Heart right ventricle (tissue), 16 donors: ENCODE data around the gene LCN1. TPM values are rescaled to one million over a fixed set of nuclear protein-coding genes. Genes with fewer than 3 reads are reported as not detected.

ENCODE experiments used
- ATAC-seq, 8 donors: fragments of 200-7000 bp; cut with Tn5 transposase; one replicate each; pipeline ENCODE4 v1.9.1; 2020; ENCODE audit warnings: mild to moderate bottlenecking in 8 of 8, moderate library complexity in 8 of 8, moderate number of reproducible peaks in 1 of 8
- DNase-seq, 2 donors: peaks; one replicate each; pipeline ENCODE4 v3.0.0-alpha.2; 2020
- H3K27ac ChIP-seq, 10 donors: fragments of 200-600 bp; sonication (generic) in 2 of 10; one replicate each; pipeline versions ENCODE4 v1.5.0 to v1.8.0; 2020 to 2022; ENCODE audit warnings: mild to moderate bottlenecking in 3 of 10
- H3K27me3 ChIP-seq, 7 donors: fragments of 200-600 bp; one replicate each; pipeline ENCODE4 v1.8.0; 2021 to 2022; ENCODE audit warnings: mild to moderate bottlenecking in 2 of 7
- H3K36me3 ChIP-seq, 9 donors: fragments of 200-600 bp; sonication (generic) in 1 of 9; one replicate each; pipeline versions ENCODE4 v1.5.0 to v1.8.0; 2020 to 2022; ENCODE audit warnings: mild to moderate bottlenecking in 2 of 9
- H3K4me1 ChIP-seq, 9 donors: fragments of 200-600 bp; sonication (generic) in 1 of 9; one replicate each; pipeline versions ENCODE4 v1.5.0 to v1.8.0; 2020 to 2022; ENCODE audit warnings: mild to moderate bottlenecking in 4 of 9
- H3K4me3 ChIP-seq, 10 donors: fragments of 200-600 bp; sonication (generic) in 2 of 10; one replicate each; pipeline versions ENCODE4 v1.5.0 to v1.8.0; 2020 to 2022; ENCODE audit warnings: mild to moderate bottlenecking in 7 of 10, moderate library complexity in 2 of 10
- H3K9me3 ChIP-seq, 11 donors: fragments of 200-600 bp in 10 of 11; sonication (generic) in 2 of 11; one replicate each; pipeline versions ENCODE4 v1.5.0 to v1.8.0; 2013 to 2022; ENCODE audit warnings: mild to moderate bottlenecking in 2 of 11, control low read depth in 1 of 11, moderate library complexity in 1 of 11
- WGBS, 2 donors: extraction: QIAGEN DNeasy Blood & Tissue Kit; methylation state at CpG; one replicate each; pipeline ENCODE4 v1.1.7; 2013; ENCODE audit warnings: inconsistent platforms in 1 of 2; 5-methylcytosine and 5-hydroxymethylcytosine counted together
- intact Hi-C, 10 donors: fragments of 100-400 bp; cut with DNase I; formaldehyde crosslinking; loops; one replicate each; pipeline versions ENCODE4 v1.11.1 to v1.14.2; 2022
- polyA plus RNA-seq, 2 donors: library from polyadenylated mRNA; stranded (reverse); fragments of 200-250 nt; gene quantifications; one replicate each; pipeline ENCODE4 v1.2.3, GENCODE V29; 2013
- total RNA-seq, 10 donors: library from RNA; stranded (reverse); fragmentation: NEBNext Ultra II Directional in 3 of 10; extraction: Animal tissue kit (Norgen Biotek cat#: 25700) in 3 of 10; gene quantifications; one replicate each; pipeline versions ENCODE4 v1.2.1 to v1.2.4, GENCODE V29; 2021 to 2023
- TF ChIP-seq, protein P1 (sequence below), 9 donors: fragments of 200-600 bp; sonication (generic) in 2 of 9; IDR thresholded peaks; one replicate each; pipeline versions ENCODE4 v1.5.0 to v1.8.0; 2021 to 2022; ENCODE audit warnings: antibody characterized with exemption in 9 of 9, mild to moderate bottlenecking in 5 of 9, moderate library complexity in 1 of 9
- donor health status: Arrhythmogenic right ventricular cardiomyopathy.
- donor health status: ischemic (EF 13 %, LVEDD 7.1; RV severe dilation, severe dysfunction).
- donor health status: healthy with polysubstance abuse.
- donor health status: DM: no; HTN: yes; CAD: no.
- donor health status: DM: no; HTN: no; CAD: no.
- donor health status: ischemic (EF 25% LVEDD 6.9; RV normal size, moderate dysfunction).
- donor health status: ischemic (EF 25% LVEDD 5.7; RV mildly dilated, moderate dysfunction).
- donor health status: healthy.
- donor health status: DM: yes; HTN: yes; CAD: no.
- donor health status: Ischemic cardiomyopathy.
- donor health status: ischemic (EF 35%, LVEDD 5.7; RV mildly dilated, moderate dysfunction).
- donor health status: nonischemic (EF 11% LVEDD 7.7; RV severe dilation, severe dysfunction).
- donor health status: DM: yes; HTN: yes; CAD: no.
- donor health status: PGD.
- donor health status: ischemic (EF 29% LVEDD 5.4; RV normal size, mild dysfunction).
- donor health status: nonischemic (EF 23%, LVEDD 6.1; RV moderate dilation, normal function).

LCN1 gene
- total and polyA plus RNA-seq, 12 donors = 0.13 to 0.76 (median 0.32) TPM; not detected in 9

DNA sequence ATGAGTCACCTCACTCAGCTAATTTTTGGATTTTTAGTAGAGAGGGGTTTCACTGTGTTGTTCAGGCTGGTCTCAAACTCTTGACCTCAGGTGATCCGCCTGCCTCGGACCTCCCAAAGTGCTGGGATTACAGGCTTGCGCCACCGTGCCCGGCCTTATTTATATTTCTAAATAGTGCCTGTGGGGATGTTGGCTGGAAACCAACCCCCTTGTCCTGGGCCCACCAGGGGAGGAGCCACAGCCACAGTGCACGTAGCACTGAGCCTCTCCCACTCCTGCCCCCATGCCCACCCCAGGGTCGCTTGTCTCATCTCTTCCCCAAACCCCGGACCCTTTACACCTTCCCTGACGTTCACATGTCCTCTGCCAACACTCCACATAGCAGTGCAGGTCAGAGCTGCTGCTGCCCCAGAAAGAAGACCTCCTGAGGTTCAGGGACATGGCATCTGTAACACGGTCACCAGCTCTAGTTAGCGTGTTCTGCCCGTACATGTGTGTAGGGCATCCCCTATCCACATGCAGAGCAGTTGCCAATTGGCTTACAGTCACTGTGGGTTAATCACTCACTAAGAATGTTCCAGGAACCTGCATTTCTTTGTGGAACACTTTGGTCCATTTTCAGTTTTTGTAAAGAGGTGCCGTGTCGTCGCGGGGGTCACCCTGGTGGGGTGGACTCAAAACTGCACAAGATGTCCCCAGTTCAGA lies 30.9 kb upstream of the LCN1 start:
- ATAC-seq (no peak), DNase-seq (no peak)
- 91 to 93% methylated on average over 16 of the region's 16 CpGs for WGBS, 2 donors
- H3K4me3 ChIP-seq = no peak overlapping the region
- no peaks in the 10 kb centered on the region for H3K4me1 ChIP-seq
- no peaks in the 10 kb centered on the region for H3K9me3 ChIP-seq
- peaks cover 0 to 48% (median 13%) of the 10 kb centered on the region in 9 donors for H3K36me3 ChIP-seq
- intact Hi-C loops = no loop called here
- TF ChIP-seq, protein P1, sequence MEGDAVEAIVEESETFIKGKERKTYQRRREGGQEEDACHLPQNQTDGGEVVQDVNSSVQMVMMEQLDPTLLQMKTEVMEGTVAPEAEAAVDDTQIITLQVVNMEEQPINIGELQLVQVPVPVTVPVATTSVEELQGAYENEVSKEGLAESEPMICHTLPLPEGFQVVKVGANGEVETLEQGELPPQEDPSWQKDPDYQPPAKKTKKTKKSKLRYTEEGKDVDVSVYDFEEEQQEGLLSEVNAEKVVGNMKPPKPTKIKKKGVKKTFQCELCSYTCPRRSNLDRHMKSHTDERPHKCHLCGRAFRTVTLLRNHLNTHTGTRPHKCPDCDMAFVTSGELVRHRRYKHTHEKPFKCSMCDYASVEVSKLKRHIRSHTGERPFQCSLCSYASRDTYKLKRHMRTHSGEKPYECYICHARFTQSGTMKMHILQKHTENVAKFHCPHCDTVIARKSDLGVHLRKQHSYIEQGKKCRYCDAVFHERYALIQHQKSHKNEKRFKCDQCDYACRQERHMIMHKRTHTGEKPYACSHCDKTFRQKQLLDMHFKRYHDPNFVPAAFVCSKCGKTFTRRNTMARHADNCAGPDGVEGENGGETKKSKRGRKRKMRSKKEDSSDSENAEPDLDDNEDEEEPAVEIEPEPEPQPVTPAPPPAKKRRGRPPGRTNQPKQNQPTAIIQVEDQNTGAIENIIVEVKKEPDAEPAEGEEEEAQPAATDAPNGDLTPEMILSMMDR (IDR thresholded peaks at IDR 0.05) = no peak
- H3K27ac ChIP-seq = no peak overlapping the region
- no peaks in the 10 kb centered on the region for H3K27me3 ChIP-seq

DNA sequence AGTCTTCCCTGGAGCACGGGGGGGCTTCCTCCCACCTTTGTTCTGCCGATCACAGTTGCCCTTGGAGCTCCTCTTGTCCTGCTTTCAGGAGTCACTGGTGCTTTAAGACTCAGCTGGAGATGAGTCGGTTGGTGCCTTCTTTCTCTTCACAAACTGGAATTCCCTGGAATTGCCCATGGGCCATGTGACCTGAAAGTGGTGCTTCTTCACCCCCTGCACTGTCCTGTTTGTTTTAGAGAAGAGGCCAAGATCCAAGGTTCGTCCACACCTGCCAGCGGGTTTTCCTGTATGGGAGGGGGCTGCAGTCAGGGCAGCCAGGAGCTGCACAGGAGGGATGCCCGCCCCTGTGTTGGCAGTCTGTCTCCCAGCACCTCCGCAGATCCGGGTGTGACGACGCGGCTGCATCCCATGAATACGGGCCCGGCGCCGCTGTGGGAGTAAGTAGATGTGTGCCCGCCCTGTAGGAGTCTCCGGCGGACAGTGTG lies 30.2 kb upstream of the LCN1 start:
- no peak overlapping the region for H3K27ac ChIP-seq
- H3K4me1 ChIP-seq = peaks cover 0 to under 1% (median 0%) of the 10 kb centered on the region in 9 donors
- 82 to 87% methylated on average over 18 of the region's 18 CpGs for WGBS, 2 donors
- peaks cover 0 to 41% (median 7%) of the 10 kb centered on the region in 9 donors for H3K36me3 ChIP-seq
- ATAC-seq = no peak
- intact Hi-C loops = no loop called here
- no peak for DNase-seq
- H3K4me3 ChIP-seq = no peak overlapping the region
- TF ChIP-seq, protein P1 (IDR thresholded peaks at IDR 0.05) = no peak
- H3K9me3 ChIP-seq = no peaks in the 10 kb centered on the region
- no peaks in the 10 kb centered on the region for H3K27me3 ChIP-seq

DNA sequence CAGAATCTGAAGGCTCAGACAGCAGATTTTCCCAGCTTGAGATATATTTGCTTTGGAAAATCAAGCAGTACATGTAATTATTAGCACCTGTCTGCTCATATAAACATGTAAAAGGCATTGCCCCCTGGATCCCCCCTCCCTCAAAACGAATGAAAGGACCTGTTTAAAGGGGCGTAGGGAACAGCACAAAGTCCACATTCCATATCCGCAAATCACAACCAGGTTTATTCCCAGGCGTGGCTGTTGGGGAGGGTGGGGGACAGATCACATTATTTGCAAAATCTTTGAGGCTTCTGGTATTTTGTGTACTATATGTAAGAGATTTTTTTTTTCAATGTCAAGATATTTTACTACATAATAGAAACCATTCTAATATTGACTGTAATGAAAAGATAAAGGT lies 29.5 kb upstream of the LCN1 start:
- no peak overlapping the region for H3K27ac ChIP-seq
- no peak overlapping the region for H3K4me3 ChIP-seq
- peaks cover 0 to 4% (median 0%) of the 10 kb centered on the region in 9 donors for H3K4me1 ChIP-seq
- ATAC-seq (no peak), DNase-seq (no peak)
- TF ChIP-seq, protein P1 (IDR thresholded peaks at IDR 0.05) = no peak
- no peaks in the 10 kb centered on the region for H3K27me3 ChIP-seq
- 84% methylated on average over 4 of the region's 4 CpGs for WGBS, 2 donors
- intact Hi-C loops = no loop called here
- H3K9me3 ChIP-seq = no peaks in the 10 kb centered on the region
- H3K36me3 ChIP-seq = peaks cover 0 to 33% (median 0%) of the 10 kb centered on the region in 9 donors

DNA sequence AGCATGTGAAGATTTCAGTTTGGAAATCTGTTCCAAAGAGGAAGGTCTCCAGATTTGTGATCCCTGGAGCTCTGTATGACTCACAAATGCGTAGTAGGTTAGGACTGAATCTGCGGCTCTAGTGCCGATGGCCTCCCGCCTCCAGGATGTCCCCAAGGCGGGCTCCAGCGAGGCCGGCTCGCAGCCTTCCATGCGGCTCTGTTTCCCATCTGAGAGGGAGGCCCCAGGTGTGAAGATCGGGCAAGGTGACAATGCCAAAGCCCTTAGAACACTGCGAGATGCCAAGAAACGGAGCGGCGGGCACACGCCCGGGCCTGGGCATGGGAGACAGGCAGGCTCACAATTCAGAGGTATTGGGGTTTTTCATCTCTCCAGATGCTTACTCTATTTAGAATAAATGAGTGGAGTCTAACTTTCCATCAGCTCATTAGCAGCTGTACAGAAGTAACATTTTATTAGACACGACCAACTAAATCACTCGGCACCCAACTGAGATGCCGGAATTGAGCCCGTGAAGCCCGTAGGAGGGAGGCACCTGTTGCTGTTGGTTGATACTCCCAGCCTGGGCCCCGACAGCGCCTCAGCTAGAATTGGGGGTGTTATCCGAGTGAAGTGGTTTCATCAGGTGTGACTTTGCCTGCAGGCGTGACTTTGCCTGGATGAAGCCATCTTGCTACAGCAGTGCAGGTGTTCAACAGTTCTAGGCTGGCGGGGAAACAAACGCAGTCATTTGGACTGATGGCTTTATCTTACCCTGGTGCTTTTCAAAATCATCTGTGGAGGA lies 28.2 kb upstream of the LCN1 start:
- Histone ChIP-seq H3K4me3 (no peak overlapping the region), H3K9me3 (no peaks in the 10 kb centered on the region), H3K27ac (no peak overlapping the region), H3K4me1 (peaks cover 0 to 4% (median 0%) of the 10 kb centered on the region in 9 donors), H3K27me3 (no peaks in the 10 kb centered on the region), H3K36me3 (peaks cover 0 to 20% (median 0%) of the 10 kb centered on the region in 9 donors)
- intact Hi-C loops = no loop called here
- 86 to 89% methylated on average over 27 of the region's 27 CpGs for WGBS, 2 donors
- DNase-seq (no peak), ATAC-seq (no peak)
- TF ChIP-seq, protein P1 (IDR thresholded peaks at IDR 0.05) = no peak
